Activated CD4-positive, alpha-beta T cell treated with anti-CD3 and anti-CD28 coated beads for 36 hours (primary cell): ENCODE results near the gene NAE1. TPM values are rescaled to one million over a fixed set of nuclear protein-coding genes. Genes with fewer than 3 reads are reported as not detected.

Experiments
- ATAC-seq: fragments of 200-7000 bp; cut with Tn5 transposase; one replicate; pipeline ENCODE4 v1.10.0; 2021; ENCODE audit warnings: mild to moderate bottlenecking, moderate library complexity
- CTCF ChIA-PET: fragments of 350-600 bp; sonication (Branson Sonifier 250); formaldehyde crosslinking; loops from one replicate; lab custom pipeline; 2021; ENCODE audit warnings: antibody characterized with exemption; lab: Charles Lee
- POLR2A ChIA-PET: fragments of 350-600 bp; sonication (Branson Sonifier 250); formaldehyde crosslinking; loops from one replicate; lab custom pipeline; 2021; ENCODE audit warnings: antibody characterized with exemption, inconsistent platforms; lab: Charles Lee
- DNase-seq: peaks from one replicate; pipeline ENCODE4 v3.0.0-alpha.2; 2020
- H3K27ac Mint-ChIP-seq: one replicate; pipeline ENCODE4 v1.8.0; 2021; ENCODE audit warnings: mixed read lengths
- H3K27me3 Mint-ChIP-seq: one replicate; pipeline ENCODE4 v1.8.0; 2021; ENCODE audit warnings: mixed read lengths
- H3K36me3 Mint-ChIP-seq: one replicate; pipeline ENCODE4 v1.8.0; 2021; ENCODE audit warnings: low read depth, mixed read lengths
- H3K4me1 Mint-ChIP-seq: one replicate; pipeline ENCODE4 v1.8.0; 2021; ENCODE audit warnings: mixed read lengths
- H3K4me3 Mint-ChIP-seq: one replicate; pipeline ENCODE4 v1.8.0; 2021; ENCODE audit warnings: mild to moderate bottlenecking, moderate library complexity, mixed read lengths
- H3K9me3 Mint-ChIP-seq: one replicate; pipeline ENCODE4 v1.8.0; 2021; ENCODE audit warnings: low read depth, mixed read lengths
- intact Hi-C, 2 experiments: fragments of 100-400 bp; cut with DNase I in 1 of 2; cut with micrococcal nuclease in 1 of 2; formaldehyde crosslinking; loops; one replicate each; pipeline versions ENCODE4 v1.14.2 to v1.15.1; 2022 to 2024; cut with DNase I, micrococcal nuclease
- total RNA-seq, 2 experiments: library from RNA; stranded (reverse); gene quantifications; one replicate each; pipeline ENCODE4 v1.2.3, GENCODE V29; 2021

The NAE1 gene
- total RNA-seq, 2 experiments from 2014 or later, result 102 to 125 TPM

DNA sequence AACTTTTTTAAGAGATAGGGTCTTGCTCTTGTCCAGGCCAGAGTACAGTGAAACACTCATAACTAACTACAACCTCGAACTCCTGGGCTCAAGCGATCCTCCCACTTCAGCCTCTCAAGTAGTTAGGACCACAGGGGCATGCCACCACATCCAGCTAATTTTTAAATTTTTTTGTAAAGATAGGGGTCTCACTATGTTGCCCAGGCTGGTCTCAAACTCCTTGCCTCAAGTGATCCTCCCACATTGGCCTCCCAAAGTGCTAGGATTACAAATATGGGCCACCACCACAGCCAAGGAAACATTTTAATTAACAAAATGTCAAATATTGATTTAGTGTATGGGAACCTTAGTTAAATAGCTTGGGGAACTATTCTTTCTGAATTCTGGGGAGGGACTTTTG is 76.6 kb downstream of the NAE1 start:
- Mint-ChIP-seq H3K27me3 (peaks cover 9% of the 10 kb centered on the region), H3K4me1 (peaks cover 22% of the 10 kb centered on the region), H3K27ac (no peak overlapping the region), H3K36me3 (peaks cover 8% of the 10 kb centered on the region), H3K9me3 (no peaks in the 10 kb centered on the region), H3K4me3 (no peak overlapping the region)
- ChIA-PET POLR2A (no interaction called here), CTCF (interaction anchor here (0.7 to 1.5 kb wide), 3 partner anchors 12 to 148 kb away, joined by 3 to 5 read pairs (median 3); no protein-coding TSS in a partner anchor)
- ATAC-seq (no peak), DNase-seq (no peak)
- intact Hi-C loops, result loop anchor here in 1 of 2 experiments (5.0 to 10.0 kb wide), 2 partner anchors 202 to 491 kb away; partner anchors contain the start of genes CKLF, FHOD1, SLC9A5 and TK2

DNA sequence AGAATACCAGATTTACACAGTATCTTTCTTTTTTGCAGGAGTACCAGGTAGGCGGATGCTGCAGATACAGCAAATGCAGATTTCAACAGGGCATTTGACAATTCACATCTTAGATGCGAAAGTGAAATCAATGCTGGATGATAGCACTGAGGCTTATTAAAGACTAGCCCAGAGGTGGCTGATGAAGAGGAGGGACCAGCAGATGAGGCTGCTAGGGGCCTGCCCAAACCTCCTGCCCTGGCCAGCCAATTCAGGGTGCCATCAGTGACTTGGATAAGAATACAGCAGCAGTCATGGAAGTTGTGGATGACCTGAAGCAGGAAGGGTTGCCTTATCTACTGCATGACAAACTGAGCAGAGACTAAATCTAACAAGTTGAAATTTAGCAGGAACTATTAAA is 77.8 kb downstream of the NAE1 start:
- Mint-ChIP-seq H3K27ac (no peak overlapping the region), H3K36me3 (peaks cover 16% of the 10 kb centered on the region), H3K4me3 (no peak overlapping the region), H3K4me1 (peaks cover 30% of the 10 kb centered on the region), H3K27me3 (peaks cover 9% of the 10 kb centered on the region), H3K9me3 (no peaks in the 10 kb centered on the region)
- no peak for DNase-seq
- intact Hi-C loops, result loop anchor here in 1 of 2 experiments (5.0 to 10.0 kb wide), 2 partner anchors 201 to 492 kb away; partner anchors contain the start of genes CKLF, FHOD1, SLC9A5 and TK2
- ATAC-seq, result no peak
- CTCF ChIA-PET, result interaction anchor here (0.6 to 3.0 kb wide), 7 partner anchors 12 to 727 kb away, joined by 3 to 16 read pairs (median 8); no protein-coding TSS in a partner anchor
- POLR2A ChIA-PET, result no interaction called here

Other genes with a start within 250 kb of the NAE1 start
- gene CMTM3, start 226.3 kb downstream of the NAE1 start, total RNA-seq, result 10 to 100 TPM; 53.7 to 59.7 TPM
- gene CMTM4, start 134.2 kb downstream of the NAE1 start, total RNA-seq, result 1 to 10 TPM; 3.3 to 4.5 TPM
- 10 to 100 TPM; 32.3 to 35.7 TPM for gene DYNC1LI2, start 79.4 kb downstream of the NAE1 start, total RNA-seq
- gene TERB1, start 29.4 kb downstream of the NAE1 start, total RNA-seq, result under 1 TPM in 1 of 2 experiments, not detected in 1; 0.14 TPM
- gene CA7, start 13.4 kb upstream of the NAE1 start, total RNA-seq, result under 1 TPM in 1 of 2 experiments, not detected in 1; 0.16 TPM
- gene PDP2, start 49.5 kb upstream of the NAE1 start, total RNA-seq, result 10 to 100 TPM; 27.8 to 36.6 TPM
- not detected for gene CDH16, start 87.9 kb upstream of the NAE1 start, total RNA-seq
- gene RRAD, start 94.6 kb upstream of the NAE1 start, total RNA-seq, result under 1 TPM; 0.19 to 0.55 TPM
- 100 to 1,000 TPM; 171 to 186 TPM for gene CIAO2B, start 103.4 kb upstream of the NAE1 start, total RNA-seq
- gene CES2, start 104.5 kb upstream of the NAE1 start, total RNA-seq, result 10 to 100 TPM; 30.5 to 31.6 TPM
- 1 to 10 TPM; 1.6 to 1.9 TPM for gene CES3, start 130.3 kb upstream of the NAE1 start, total RNA-seq
- 10 to 100 TPM; 13.5 to 15.7 TPM for gene CES4A, start 157.6 kb upstream of the NAE1 start, total RNA-seq
- 10 to 100 TPM; 84.6 to 90.2 TPM for gene CBFB, start 198.2 kb upstream of the NAE1 start, total RNA-seq